ENCODE measurements around the gene COL3A1. TPM values are rescaled to one million over a fixed set of nuclear protein-coding genes. Genes with fewer than 3 reads are reported as not detected.

The COL3A1 gene
- total RNA-seq, 1 donor from 2014 or later: 43.8 TPM

- no peak for ATAC-seq
These were observed 2.5 kb downstream of the COL3A1 start for GRCh38 chr2:188976545-188977268.

GRCh38 chr2:188977317-188977716 is 3.1 kb downstream of the COL3A1 start:
- ATAC-seq: no peak

GRCh38 chr2:188978291-188979081 is 4.3 kb downstream of the COL3A1 start:
- ATAC-seq: no peak

DNA sequence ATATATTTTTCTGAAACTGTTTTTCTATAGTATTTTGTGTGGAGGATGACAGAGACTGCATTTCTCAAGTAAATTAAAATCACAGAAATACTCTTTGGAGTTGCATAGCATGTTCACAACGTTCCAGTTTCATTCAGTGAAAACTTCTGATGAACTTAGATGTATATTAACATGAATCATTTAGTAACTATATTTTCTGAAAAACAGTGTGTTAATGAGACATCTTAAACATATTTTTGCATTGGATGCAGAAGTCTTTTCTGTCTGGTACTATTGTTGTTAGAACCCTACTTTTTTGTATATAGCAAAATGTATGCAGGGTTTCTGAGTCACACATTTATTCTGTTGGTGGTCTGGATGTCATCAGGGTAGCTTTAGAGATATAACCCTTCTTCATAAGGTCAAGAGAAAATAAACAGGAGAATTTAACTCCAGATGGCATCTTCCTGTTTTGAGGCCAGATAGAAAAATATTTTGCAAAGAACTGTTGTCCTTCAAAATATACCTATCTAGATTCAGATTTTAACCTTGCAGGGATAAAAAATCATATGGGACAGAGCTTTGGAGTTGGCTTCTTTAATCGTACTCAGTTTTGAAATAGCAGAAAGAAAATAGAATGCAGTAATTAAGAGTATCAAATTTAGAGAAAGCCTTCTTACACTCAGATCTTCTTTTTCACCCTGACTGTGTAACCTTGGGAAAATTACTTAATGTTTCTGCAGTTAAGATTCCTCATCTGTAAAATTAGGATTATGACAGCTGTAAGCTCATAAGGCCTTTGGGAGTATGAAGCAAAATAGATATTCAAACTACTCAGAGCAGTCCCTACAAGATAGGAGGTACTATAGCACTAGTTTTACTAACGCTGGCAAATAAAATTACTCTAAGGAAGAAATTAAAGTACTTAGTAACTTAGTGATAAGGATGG is 5.3 kb downstream of the COL3A1 start:
- no peak for ATAC-seq

- ATAC-seq: no peak
These were observed 9.4 kb downstream of the COL3A1 start for GRCh38 chr2:188983427-188984064.

- no peak for ATAC-seq
These were observed 9.9 kb downstream of the COL3A1 start for GRCh38 chr2:188984065-188984491.

- ATAC-seq: no peak
These were observed 10.5 kb downstream of the COL3A1 start for GRCh38 chr2:188984680-188985079.

DNA sequence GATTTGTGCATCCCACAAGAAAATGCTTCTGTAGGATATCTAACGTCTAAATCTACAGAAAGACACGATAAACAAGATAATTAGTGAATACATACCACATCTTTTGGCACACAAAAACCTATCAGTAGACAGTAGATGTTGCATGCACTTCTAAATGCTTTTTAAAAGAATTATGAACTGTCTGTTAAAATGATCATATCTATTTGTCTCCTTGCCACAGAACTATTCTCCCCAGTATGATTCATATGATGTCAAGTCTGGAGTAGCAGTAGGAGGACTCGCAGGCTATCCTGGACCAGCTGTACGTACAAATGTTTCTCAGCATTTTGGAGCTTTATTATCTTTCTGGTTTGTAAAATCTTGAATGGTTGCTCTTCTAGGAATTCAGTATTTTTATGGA is 12.7 kb downstream of the COL3A1 start:
- no peak for ATAC-seq

- ATAC-seq: no peak
These were observed 19.1 kb downstream of the COL3A1 start for GRCh38 chr2:188993247-188993646.

- no peak for ATAC-seq
These were observed 23.1 kb downstream of the COL3A1 start for GRCh38 chr2:188997263-188997662.

DNA sequence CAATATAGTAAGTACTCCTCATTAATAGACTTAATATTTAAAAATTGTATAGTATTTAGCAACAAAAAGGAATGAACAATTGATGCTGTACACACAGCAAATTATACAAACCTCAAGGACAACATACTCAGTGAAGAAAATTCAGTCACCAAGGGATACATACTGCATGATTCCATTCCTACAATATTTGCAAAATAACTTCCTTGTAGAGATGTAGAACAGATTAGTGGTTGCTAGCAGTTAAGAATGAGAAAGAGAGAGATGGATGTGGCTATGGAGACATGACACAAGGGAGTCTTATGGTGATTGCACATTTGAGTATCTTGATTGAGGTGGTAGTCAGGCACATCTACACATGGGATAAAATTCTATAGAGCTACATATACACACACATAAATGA is 26.0 kb downstream of the COL3A1 start:
- ATAC-seq: no peak

DNA sequence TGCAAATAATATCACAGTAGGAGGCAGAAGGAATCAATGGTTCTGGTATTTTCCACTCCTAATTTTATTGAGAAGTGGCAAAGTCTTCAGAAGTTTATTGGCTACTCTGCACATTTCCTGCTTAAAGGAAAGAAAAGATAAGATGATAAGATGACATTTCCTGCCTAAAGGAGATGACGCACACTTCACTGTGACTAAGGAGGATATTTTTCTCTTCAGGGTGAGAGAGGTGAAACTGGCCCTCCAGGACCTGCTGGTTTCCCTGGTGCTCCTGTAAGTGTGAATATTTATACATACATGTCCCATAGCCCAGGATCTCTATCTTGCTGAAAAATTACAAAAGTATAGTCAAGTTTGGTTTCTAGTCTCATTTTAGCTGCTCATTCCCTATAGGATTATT is 27.9 kb downstream of the COL3A1 start:
- peak; percentile 63 for ATAC-seq

GRCh38 chr2:189008555-189009262 is 34.5 kb downstream of the COL3A1 start:
- no peak for ATAC-seq

- no peak for ATAC-seq
These were observed 36.4 kb downstream of the COL3A1 start for GRCh38 chr2:189010536-189010935.

DNA sequence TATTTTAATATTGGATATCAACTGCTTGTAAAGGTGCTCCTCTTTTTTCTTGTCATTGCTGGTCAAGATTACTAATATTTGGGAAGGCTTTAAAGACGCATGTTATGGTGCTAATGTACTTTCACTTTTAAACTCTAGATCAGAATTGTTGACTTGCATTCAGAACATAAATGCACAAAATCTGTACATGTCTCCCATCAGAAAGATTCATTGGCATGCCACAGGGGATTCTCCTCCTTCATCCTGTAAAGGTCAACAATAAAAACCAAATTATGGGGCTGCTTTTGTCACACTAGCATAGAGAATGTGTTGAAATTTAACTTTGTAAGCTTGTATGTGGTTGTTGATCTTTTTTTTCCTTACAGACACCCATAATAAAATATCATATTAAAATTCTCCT is 38.2 kb downstream of the COL3A1 start:
- no peak for ATAC-seq

DNA sequence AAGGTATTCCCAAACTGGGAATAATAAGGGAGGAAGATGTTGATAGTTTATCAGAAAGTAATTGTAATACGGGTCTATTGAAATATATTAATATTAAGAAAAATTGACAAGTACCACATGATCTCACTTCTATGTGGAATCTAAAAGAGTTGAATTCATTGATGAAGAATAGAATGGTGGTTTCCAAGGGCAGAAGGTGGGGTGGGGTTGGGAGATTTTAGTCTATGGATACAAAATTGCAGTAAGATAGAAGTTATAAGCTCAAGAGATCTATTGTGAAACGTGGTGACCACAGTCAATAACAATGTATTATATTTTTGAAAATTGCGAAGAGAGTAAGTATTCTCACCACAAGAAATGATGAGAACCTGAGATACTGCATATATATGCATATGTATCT is 38.9 kb downstream of the COL3A1 start:
- ATAC-seq: no peak

GRCh38 chr2:189013671-189014448 is 39.7 kb downstream of the COL3A1 start:
- no peak for ATAC-seq

- ATAC-seq: no peak
These were observed 40.4 kb downstream of the COL3A1 start for GRCh38 chr2:189014449-189015138.

- ATAC-seq: no peak
These were observed 41.2 kb downstream of the COL3A1 start for GRCh38 chr2:189015359-189015758.

GRCh38 chr2:189016311-189016861 is 42.2 kb downstream of the COL3A1 start:
- ATAC-seq: no peak

Measured in esophagus mucosa (tissue), 1 donor.